Measurements from ENCODE around the gene SERBP1. TPM values are rescaled to one million over a fixed set of nuclear protein-coding genes. Genes with fewer than 3 reads are reported as not detected.

SERBP1 gene
- total RNA-seq, 1 experiment from 2014 or later, result 312 TPM

DNA sequence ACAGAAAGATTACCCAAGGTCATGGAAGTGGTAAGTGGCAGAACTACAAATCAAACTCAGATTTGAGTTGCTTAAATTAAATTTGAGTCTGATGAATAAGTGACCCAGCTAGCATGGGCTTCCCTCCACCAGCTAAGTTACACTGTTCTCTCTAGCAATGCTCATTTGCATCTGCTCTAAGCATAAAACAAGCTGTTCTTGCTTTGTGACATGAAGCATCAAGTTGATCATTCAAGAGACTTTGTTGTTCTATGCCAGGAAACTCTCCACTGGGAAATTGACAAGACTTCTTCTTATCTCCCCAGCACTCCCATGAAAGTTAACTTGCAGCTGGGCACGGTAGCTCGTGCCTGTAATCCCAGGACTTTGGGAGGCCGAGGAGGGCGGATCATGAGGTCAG lies 49.0 kb downstream of the SERBP1 start:
- no peaks in the 10 kb centered on the region for H3K79me2 ChIP-seq (ENCODE audit: low read depth)
- H3K4me3 ChIP-seq, result no peak overlapping the region
- H3K4me1 ChIP-seq (replicated peaks; ENCODE audit: insufficient read depth), result peaks cover 19% of the 10 kb centered on the region
- H3K36me3 ChIP-seq (ENCODE audit: low read depth), result no peaks in the 10 kb centered on the region
- peaks cover 16% of the 10 kb centered on the region; the same call in 1 of the 2 replicates for H3F3A ChIP-seq (ENCODE audit: insufficient read depth, low read depth)
- peaks cover 2% of the 10 kb centered on the region; the same call in 1 of the 2 replicates for H3K9me3 ChIP-seq (ENCODE audit: insufficient read depth, low read depth)
- intact Hi-C loops (cut with micrococcal nuclease; ENCODE audit: unreplicated experiment), result no loop called here
- H4K20me1 ChIP-seq (ENCODE audit: insufficient read depth), result no peaks in the 10 kb centered on the region
- BruUV-seq (replicated peaks), result no TSS peak
- no peak for DNase-seq
- TF ChIP-seq, protein P1, sequence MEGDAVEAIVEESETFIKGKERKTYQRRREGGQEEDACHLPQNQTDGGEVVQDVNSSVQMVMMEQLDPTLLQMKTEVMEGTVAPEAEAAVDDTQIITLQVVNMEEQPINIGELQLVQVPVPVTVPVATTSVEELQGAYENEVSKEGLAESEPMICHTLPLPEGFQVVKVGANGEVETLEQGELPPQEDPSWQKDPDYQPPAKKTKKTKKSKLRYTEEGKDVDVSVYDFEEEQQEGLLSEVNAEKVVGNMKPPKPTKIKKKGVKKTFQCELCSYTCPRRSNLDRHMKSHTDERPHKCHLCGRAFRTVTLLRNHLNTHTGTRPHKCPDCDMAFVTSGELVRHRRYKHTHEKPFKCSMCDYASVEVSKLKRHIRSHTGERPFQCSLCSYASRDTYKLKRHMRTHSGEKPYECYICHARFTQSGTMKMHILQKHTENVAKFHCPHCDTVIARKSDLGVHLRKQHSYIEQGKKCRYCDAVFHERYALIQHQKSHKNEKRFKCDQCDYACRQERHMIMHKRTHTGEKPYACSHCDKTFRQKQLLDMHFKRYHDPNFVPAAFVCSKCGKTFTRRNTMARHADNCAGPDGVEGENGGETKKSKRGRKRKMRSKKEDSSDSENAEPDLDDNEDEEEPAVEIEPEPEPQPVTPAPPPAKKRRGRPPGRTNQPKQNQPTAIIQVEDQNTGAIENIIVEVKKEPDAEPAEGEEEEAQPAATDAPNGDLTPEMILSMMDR (conservative IDR thresholded peaks at IDR 0.05), result no peak
- TF ChIP-seq EZH2 (IDR thresholded peaks at IDR 0.05; ENCODE audit: low read depth), result no peak
- no peak overlapping the region for H3K4me2 ChIP-seq
- CTCF ChIA-PET, result no interaction called here
- H3K27ac ChIP-seq, result no peak overlapping the region
- POLR2A ChIA-PET (ENCODE audit: unreplicated experiment), result no interaction called here
- H3K9me2 ChIP-seq (ENCODE audit: insufficient read depth), result no peaks in the 10 kb centered on the region
- no peaks in the 10 kb centered on the region for H3K27me3 ChIP-seq (ENCODE audit: insufficient read depth, low read depth)
- no peak overlapping the region for H2AFZ ChIP-seq

DNA sequence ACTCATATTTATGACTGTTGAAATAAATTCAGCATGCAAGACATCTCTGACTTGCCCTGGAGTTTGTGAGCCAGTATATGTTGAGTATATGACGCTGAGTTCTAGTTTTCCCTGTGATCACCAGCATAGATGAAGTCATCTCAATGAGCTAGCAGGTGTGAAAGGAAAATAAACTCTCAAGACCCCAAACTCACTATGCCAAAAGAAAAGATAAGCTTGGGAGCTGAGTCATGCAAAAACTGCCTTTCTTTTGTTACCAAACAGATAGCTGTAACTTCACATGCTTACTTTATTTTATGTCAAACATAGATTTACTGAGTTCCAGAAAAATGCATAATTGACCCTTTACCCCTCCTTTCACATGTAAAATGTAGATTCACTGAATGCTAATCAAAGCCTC lies 52.9 kb downstream of the SERBP1 start:
- H3K27me3 ChIP-seq (ENCODE audit: insufficient read depth, low read depth), result no peaks in the 10 kb centered on the region
- peaks cover 28% of the 10 kb centered on the region for H3K4me1 ChIP-seq (replicated peaks; ENCODE audit: insufficient read depth)
- H3K27ac ChIP-seq, result 0 out of 2 replicates have a peak overlapping the region, but pooled peaks have one; percentile 13
- no peaks in the 10 kb centered on the region for H4K20me1 ChIP-seq (ENCODE audit: insufficient read depth)
- no peaks in the 10 kb centered on the region; the same call in 1 of the 2 replicates for H3K9me3 ChIP-seq (ENCODE audit: insufficient read depth, low read depth)
- CTCF ChIA-PET, result no interaction called here
- no peaks in the 10 kb centered on the region for H3K79me2 ChIP-seq (ENCODE audit: low read depth)
- no peak for TF ChIP-seq EZH2 (IDR thresholded peaks at IDR 0.05; ENCODE audit: low read depth)
- H3K4me2 ChIP-seq, result no peak overlapping the region
- intact Hi-C loops (cut with micrococcal nuclease; ENCODE audit: unreplicated experiment), result loop anchor here (10.0 kb wide), 1 partner anchor 368 kb away; no protein-coding TSS in a partner anchor
- H3F3A ChIP-seq (ENCODE audit: insufficient read depth, low read depth), result peaks cover 20% of the 10 kb centered on the region; the same call in 1 of the 2 replicates
- no peak for DNase-seq
- H3K36me3 ChIP-seq (ENCODE audit: low read depth), result no peaks in the 10 kb centered on the region
- no peaks in the 10 kb centered on the region for H3K9me2 ChIP-seq (ENCODE audit: insufficient read depth)
- no peak overlapping the region for H2AFZ ChIP-seq
- BruUV-seq (replicated peaks), result no TSS peak
- POLR2A ChIA-PET (ENCODE audit: unreplicated experiment), result interaction anchor here (0.6 kb wide), 1 partner anchor 13 kb away, joined by 5 read pairs; no protein-coding TSS in a partner anchor
- H3K4me3 ChIP-seq, result no peak overlapping the region

DNA sequence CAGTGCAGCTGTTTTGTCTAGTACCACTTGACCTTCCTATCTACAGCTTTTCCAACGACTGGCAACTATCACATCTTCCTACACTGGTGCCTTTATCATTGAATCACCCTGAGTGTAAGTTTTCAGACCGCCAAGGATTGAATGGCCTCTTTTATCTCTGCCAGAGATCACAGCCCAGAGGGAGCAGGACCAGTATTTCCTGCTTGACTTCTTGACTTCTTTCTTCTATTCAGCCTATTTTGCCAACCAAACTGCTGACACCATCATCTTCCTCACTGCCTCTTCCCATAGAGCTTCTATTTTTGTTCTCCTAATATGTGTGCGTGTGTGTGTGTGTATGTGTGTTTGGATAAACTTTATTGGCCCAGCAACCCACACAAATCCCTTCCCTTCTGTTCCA lies 53.8 kb downstream of the SERBP1 start:
- Histone ChIP-seq H3K36me3 (ENCODE audit: low read depth) (no peaks in the 10 kb centered on the region), H3K4me2 (peak overlapping the region; percentile 30), H3F3A (ENCODE audit: insufficient read depth, low read depth) (peaks cover 20% of the 10 kb centered on the region; the same call in 1 of the 2 replicates), H2AFZ (no peak overlapping the region), H3K27me3 (ENCODE audit: insufficient read depth, low read depth) (no peaks in the 10 kb centered on the region), H3K79me2 (ENCODE audit: low read depth) (no peaks in the 10 kb centered on the region), H3K9me2 (ENCODE audit: insufficient read depth) (no peaks in the 10 kb centered on the region), H3K4me3 (no peak overlapping the region), H3K9me3 (ENCODE audit: insufficient read depth, low read depth) (no peaks in the 10 kb centered on the region; the same call in 1 of the 2 replicates), H3K27ac (0 out of 2 replicates have a peak overlapping the region, but pooled peaks have one; percentile 13), H3K4me1 (replicated peaks; ENCODE audit: insufficient read depth) (peaks cover 37% of the 10 kb centered on the region), H4K20me1 (ENCODE audit: insufficient read depth) (no peaks in the 10 kb centered on the region)
- no TSS peak for BruUV-seq (replicated peaks)
- no peak for TF ChIP-seq EZH2 (IDR thresholded peaks at IDR 0.05; ENCODE audit: low read depth)
- TF ChIP-seq, protein P1 (conservative IDR thresholded peaks at IDR 0.05), result no peak
- intact Hi-C loops (cut with micrococcal nuclease; ENCODE audit: unreplicated experiment), result loop anchor here (1.0 to 10.0 kb wide), 2 partner anchors 14 to 368 kb away; no protein-coding TSS in a partner anchor
- ChIA-PET POLR2A (ENCODE audit: unreplicated experiment) (interaction anchor here (0.6 kb wide), 2 partner anchors 39 to 134 kb away, joined by 4 to 5 read pairs; no protein-coding TSS in a partner anchor), CTCF (no interaction called here)
- peak; percentile 72 to 89 for DNase-seq
